Thoracic aorta (tissue), 2 donors: ENCODE results near the gene FBXO22. TPM values are rescaled to one million over a fixed set of nuclear protein-coding genes. Genes with fewer than 3 reads are reported as not detected.
"Not testable (repeated sequence)": the region's sequence is repeated elsewhere in the genome, so short reads cannot be mapped to it uniquely, and the experiment has no call there.

ENCODE experiments used
- ATAC-seq: fragments of 150-250 bp; one replicate; pipeline ENCODE4 v1.8.0; 2017; ENCODE audit warnings: low read depth; ENCODE audit not compliant: insufficient number of reproducible peaks, low FRiP score
- DNase-seq: peaks from one replicate; pipeline ENCODE4 v3.0.0-alpha.2; 2020; ENCODE audit warnings: low spot score
- H3K27ac ChIP-seq, 2 donors: fragments of 200-600 bp; sonication (generic); 1 replicate in 1 of 2; 2 replicates in 1 of 2; pipeline ENCODE4 v1.5.1; 2016; ENCODE audit warnings: mild to moderate bottlenecking in 2 of 2, moderate library complexity in 2 of 2
- H3K27me3 ChIP-seq: fragments of 200-600 bp; sonication (generic); replicated peaks from 2 replicates; pipeline ENCODE4 v1.6.0; 2016; ENCODE audit warnings: mild to moderate bottlenecking; ENCODE audit not compliant: insufficient read depth
- H3K36me3 ChIP-seq: fragments of 200-600 bp; sonication (generic); one replicate; pipeline ENCODE4 v1.5.1; 2016
- H3K4me1 ChIP-seq, 2 donors: fragments of 200-600 bp; sonication (generic); 1 replicate in 1 of 2; 2 replicates in 1 of 2; pipeline versions ENCODE4 v1.5.1 to v1.6.0; 2016; ENCODE audit warnings: low read depth in 2 of 2, mild to moderate bottlenecking in 1 of 2; ENCODE audit not compliant: control insufficient read depth in 1 of 2
- H3K4me3 ChIP-seq: fragments of 200-600 bp; sonication (generic); 2 replicates; pipeline ENCODE4 v1.5.1; 2016; ENCODE audit warnings: mild to moderate bottlenecking
- H3K9me3 ChIP-seq: fragments of 200-600 bp; sonication (generic); 2 replicates; pipeline ENCODE4 v1.5.1; 2016
- total RNA-seq, 2 donors: library from RNA; depleted of rRNA; stranded (reverse); fragments of >200 nt; gene quantifications; one replicate each; pipeline versions ENCODE4 v1.1.0 to v1.2.3, GENCODE V29; 2016
- TF ChIP-seq, protein P1 (sequence below): fragments of 200-600 bp; sonication (generic); IDR thresholded peaks from one replicate; pipeline ENCODE4 v1.5.1; 2019; ENCODE audit warnings: antibody characterized with exemption

Gene FBXO22
- total RNA-seq, 2 donors from 2014 or later: 14.7 to 20.7 TPM

DNA sequence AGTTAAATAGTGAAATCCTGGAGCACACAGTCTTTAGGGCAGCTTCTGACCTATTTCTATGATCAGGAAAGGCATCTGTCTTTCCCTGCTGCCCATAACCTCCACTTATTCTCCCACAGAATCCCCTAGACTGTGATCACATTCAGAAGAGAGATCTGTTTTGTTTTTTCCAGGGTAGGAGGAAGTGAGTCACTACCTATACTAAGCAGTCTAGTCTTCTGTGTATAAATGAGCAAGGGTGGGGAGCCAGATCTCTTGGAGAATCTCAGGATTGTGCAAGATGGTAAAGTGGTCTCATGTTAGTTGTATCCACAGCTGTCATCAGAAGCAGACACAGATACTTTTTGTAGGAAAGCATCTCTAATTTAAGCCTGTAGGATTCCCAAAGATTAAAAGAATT is 11.8 kb upstream of the FBXO22 start:
- H3K27ac ChIP-seq: no peak overlapping the region
- H3K9me3 ChIP-seq: no peaks in the 10 kb centered on the region
- no peak for ATAC-seq
- no peaks in the 10 kb centered on the region for H3K27me3 ChIP-seq
- TF ChIP-seq, protein P1, sequence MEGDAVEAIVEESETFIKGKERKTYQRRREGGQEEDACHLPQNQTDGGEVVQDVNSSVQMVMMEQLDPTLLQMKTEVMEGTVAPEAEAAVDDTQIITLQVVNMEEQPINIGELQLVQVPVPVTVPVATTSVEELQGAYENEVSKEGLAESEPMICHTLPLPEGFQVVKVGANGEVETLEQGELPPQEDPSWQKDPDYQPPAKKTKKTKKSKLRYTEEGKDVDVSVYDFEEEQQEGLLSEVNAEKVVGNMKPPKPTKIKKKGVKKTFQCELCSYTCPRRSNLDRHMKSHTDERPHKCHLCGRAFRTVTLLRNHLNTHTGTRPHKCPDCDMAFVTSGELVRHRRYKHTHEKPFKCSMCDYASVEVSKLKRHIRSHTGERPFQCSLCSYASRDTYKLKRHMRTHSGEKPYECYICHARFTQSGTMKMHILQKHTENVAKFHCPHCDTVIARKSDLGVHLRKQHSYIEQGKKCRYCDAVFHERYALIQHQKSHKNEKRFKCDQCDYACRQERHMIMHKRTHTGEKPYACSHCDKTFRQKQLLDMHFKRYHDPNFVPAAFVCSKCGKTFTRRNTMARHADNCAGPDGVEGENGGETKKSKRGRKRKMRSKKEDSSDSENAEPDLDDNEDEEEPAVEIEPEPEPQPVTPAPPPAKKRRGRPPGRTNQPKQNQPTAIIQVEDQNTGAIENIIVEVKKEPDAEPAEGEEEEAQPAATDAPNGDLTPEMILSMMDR: no peak
- no peaks in the 10 kb centered on the region for H3K36me3 ChIP-seq
- H3K4me1 ChIP-seq: peaks cover 0 to 4% of the 10 kb centered on the region in 2 donors
- no peak for DNase-seq
- no peak overlapping the region for H3K4me3 ChIP-seq

DNA sequence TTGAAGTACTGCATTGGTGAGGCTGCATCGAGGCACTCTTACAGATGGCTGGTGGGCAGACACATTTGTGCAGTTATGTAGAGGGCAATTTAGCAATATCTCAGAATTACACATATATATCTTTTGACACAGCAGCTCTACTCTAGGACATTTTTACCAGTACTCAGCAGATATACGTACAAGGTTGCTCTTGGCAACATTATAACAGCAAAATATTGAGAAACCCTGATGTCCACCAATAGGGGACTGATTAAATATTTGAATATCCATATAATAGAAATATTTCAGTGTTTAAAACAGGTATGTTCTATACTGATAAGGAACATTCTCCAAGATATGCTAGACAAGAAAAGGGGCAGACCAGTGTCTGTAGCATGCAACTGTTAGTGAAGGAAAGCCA is 7.9 kb upstream of the FBXO22 start:
- Histone ChIP-seq H3K27me3 (no peaks in the 10 kb centered on the region), H3K36me3 (no peaks in the 10 kb centered on the region), H3K4me1 (peaks cover 0 to 4% of the 10 kb centered on the region in 2 donors), H3K9me3 (no peaks in the 10 kb centered on the region), H3K27ac (no peak overlapping the region), H3K4me3 (no peak overlapping the region)
- TF ChIP-seq, protein P1: no peak
- DNase-seq (no peak), ATAC-seq (no peak)

DNA sequence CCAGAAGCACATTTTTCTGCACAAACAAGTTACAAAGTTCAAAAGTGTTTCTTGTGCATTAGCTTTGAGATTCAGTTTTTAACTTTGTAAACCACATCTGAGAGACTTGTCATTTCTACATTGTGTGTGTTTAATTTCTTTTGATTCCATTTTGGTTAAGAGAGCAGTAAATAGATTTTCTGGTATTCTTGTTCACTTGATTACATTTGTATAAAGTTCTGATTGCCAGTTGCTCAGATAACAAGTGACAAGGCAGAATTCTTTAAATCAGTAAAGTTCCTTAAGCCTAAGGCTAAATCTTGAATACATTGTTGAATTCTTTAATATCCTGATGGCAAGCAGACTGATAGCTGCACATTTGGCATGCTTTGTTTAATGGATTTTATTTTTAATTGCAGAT is 3.1 kb upstream of the FBXO22 start:
- peaks cover 4 to 14% of the 10 kb centered on the region in 2 donors for H3K4me1 ChIP-seq
- ATAC-seq: no peak
- TF ChIP-seq, protein P1: no peak

DNA sequence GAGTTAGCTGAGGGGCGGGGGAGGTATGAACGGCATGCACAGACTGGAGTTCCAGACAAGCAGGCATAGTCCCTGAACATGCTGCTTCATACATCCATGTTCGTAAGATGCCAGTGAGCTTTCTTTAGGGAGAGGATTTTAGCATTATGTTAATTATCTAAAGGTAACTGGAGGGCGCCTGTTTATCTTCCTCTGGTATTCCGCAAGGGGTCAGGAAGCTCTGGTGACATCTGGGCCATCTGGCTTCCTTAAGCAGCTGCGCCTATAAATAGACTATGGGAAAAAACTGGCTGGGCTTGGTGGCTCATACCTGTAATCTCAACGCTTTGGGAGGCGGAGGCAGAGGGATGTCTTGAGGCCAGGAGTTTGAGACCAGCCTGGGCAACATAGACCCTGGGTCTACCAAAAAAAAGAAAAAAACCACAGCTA is 1.5 kb upstream of the FBXO22 start:
- TF ChIP-seq, protein P1: no peak
- Histone ChIP-seq H3K27me3 (no peaks in the 10 kb centered on the region), H3K9me3 (no peaks in the 10 kb centered on the region), H3K27ac (no peak overlapping the region), H3K4me1 (peaks cover 4 to 18% of the 10 kb centered on the region in 2 donors), H3K36me3 (no peaks in the 10 kb centered on the region), H3K4me3 (no peak overlapping the region)
- ATAC-seq: no peak
- no peak for DNase-seq

More for the DNA sequence above, 3.1 kb upstream of the FBXO22 start:
- no peaks in the 10 kb centered on the region for H3K36me3 ChIP-seq
- no peaks in the 10 kb centered on the region for H3K9me3 ChIP-seq
- H3K27ac ChIP-seq: no peak overlapping the region
- no peak overlapping the region for H3K4me3 ChIP-seq
- DNase-seq: no peak
- H3K27me3 ChIP-seq: no peaks in the 10 kb centered on the region

DNA sequence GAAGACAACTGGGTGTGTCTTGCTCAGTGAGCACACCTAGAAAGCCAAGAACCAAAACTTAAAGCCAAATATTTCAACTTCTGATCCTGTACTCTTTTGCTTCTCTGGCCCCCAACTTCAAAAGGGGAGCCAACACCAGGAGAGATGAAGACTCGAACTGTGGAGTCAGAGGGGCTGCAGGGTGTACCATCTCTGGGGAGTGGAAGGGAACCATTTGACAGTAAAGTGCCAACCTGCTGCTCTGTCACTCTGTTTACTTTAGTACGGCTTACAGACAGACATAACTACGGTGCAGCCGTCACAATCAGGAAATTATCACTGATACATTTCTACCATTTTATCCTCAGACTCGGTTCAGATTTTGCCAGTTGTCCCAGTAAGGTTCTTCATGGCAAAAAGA is 1.6 kb downstream of the FBXO22 start:
- no peak for ATAC-seq
- TF ChIP-seq, protein P1: no peak
- no peak overlapping the region for H3K4me3 ChIP-seq
- peaks cover 4 to 18% of the 10 kb centered on the region in 2 donors for H3K4me1 ChIP-seq
- DNase-seq: no peak
- no peaks in the 10 kb centered on the region for H3K27me3 ChIP-seq
- H3K36me3 ChIP-seq: peaks cover 5% of the 10 kb centered on the region
- H3K27ac ChIP-seq: no peak overlapping the region
- H3K9me3 ChIP-seq: no peaks in the 10 kb centered on the region

DNA sequence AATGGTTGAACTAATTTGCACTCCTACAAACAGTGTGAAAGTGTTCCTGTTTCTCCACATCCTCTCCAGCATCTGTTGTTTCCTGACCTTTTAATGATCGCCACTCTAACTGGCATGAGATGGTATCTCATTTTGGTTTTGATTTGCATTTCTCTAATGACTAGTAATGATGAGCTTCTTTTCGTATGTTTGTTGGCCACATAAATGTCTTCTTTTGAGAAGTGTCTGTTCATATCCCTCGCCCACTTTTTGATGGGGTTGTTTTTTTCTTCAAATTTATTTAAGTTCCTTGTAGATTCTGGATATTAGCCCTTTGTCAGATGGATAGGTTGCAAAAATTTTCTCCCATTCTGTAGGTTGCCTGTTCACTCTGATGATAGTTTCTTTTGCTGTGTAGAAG is 6.7 kb downstream of the FBXO22 start:
- not testable (repeated sequence) for DNase-seq, H3K4me1 ChIP-seq, H3K4me3 ChIP-seq, H3K27ac ChIP-seq, ATAC-seq, H3K27me3 ChIP-seq, H3K9me3 ChIP-seq
- H3K36me3 ChIP-seq: peaks cover 20% of the 10 kb centered on the region
